Osteoblast (primary cell): ENCODE measurements around the gene SNX22. TPM values are rescaled to one million over a fixed set of nuclear protein-coding genes. Genes with fewer than 3 reads are reported as not detected.

Experiments
- DNase-seq: peaks from one replicate; pipeline ENCODE4 v3.0.0; 2011; ENCODE audit warnings: low spot score, mixed read lengths; ENCODE audit not compliant: insufficient read length; ENCODE audit errors: missing footprints
- H2AFZ ChIP-seq: 2 replicates; pipeline ENCODE4 v1.6.0; 2011; ENCODE audit warnings: mild to moderate bottlenecking, low read length
- H3K27ac ChIP-seq: 2 replicates; pipeline ENCODE4 v1.5.1; 2011; ENCODE audit warnings: mild to moderate bottlenecking, low read depth, low read length, moderate library complexity
- H3K27me3 ChIP-seq: 2 replicates; pipeline ENCODE4 v1.6.0; 2012; ENCODE audit warnings: mild to moderate bottlenecking, control low read depth, inconsistent platforms, low read length, moderate library complexity; ENCODE audit not compliant: insufficient read depth
- H3K36me3 ChIP-seq: 2 replicates; pipeline ENCODE4 v1.5.1; 2011; ENCODE audit warnings: mild to moderate bottlenecking, low read length, control low read depth, moderate library complexity; ENCODE audit not compliant: insufficient read depth
- H3K4me1 ChIP-seq: 2 replicates; pipeline ENCODE4 v1.5.1; 2011; ENCODE audit warnings: mild to moderate bottlenecking, low read length, control low read depth, moderate library complexity; ENCODE audit not compliant: insufficient read depth
- H3K4me2 ChIP-seq: 2 replicates; pipeline ENCODE4 v1.6.0; 2011; ENCODE audit warnings: mild to moderate bottlenecking, low read length; ENCODE audit not compliant: insufficient read depth
- H3K4me3 ChIP-seq: fragments of 200-600 bp; sonication (generic); 3 replicates; pipeline ENCODE4 v1.5.1; 2012; ENCODE audit warnings: mild to moderate bottlenecking, low read length, inconsistent platforms; ENCODE audit not compliant: insufficient read depth
- H3K79me2 ChIP-seq: 2 replicates; pipeline ENCODE4 v1.6.0; 2012; ENCODE audit warnings: mild to moderate bottlenecking, low read length, control low read depth, inconsistent platforms; ENCODE audit not compliant: insufficient read depth
- H3K9me3 ChIP-seq: 2 replicates; pipeline ENCODE4 v1.5.1; 2011; ENCODE audit warnings: low read depth, low read length, control low read depth
- H4K20me1 ChIP-seq: 2 replicates; pipeline ENCODE4 v1.6.0; 2012; ENCODE audit warnings: mild to moderate bottlenecking, low read length, control low read depth; ENCODE audit not compliant: insufficient read depth
- total RNA-seq: library from RNA; depleted of rRNA; stranded (reverse); fragments of >200 nt; gene quantifications from 2 replicates; pipeline ENCODE4 v1.2.3, GENCODE V29; 2012
- TF ChIP-seq, protein P1 (sequence below): IDR thresholded peaks from 2 replicates; pipeline ENCODE4 v1.5.1; 2011; ENCODE audit warnings: mild to moderate bottlenecking, low read depth, low read length, moderate library complexity; ENCODE audit errors: extremely low read depth

The SNX22 gene
- total RNA-seq, 1 donor: under 0.01 TPM

DNA sequence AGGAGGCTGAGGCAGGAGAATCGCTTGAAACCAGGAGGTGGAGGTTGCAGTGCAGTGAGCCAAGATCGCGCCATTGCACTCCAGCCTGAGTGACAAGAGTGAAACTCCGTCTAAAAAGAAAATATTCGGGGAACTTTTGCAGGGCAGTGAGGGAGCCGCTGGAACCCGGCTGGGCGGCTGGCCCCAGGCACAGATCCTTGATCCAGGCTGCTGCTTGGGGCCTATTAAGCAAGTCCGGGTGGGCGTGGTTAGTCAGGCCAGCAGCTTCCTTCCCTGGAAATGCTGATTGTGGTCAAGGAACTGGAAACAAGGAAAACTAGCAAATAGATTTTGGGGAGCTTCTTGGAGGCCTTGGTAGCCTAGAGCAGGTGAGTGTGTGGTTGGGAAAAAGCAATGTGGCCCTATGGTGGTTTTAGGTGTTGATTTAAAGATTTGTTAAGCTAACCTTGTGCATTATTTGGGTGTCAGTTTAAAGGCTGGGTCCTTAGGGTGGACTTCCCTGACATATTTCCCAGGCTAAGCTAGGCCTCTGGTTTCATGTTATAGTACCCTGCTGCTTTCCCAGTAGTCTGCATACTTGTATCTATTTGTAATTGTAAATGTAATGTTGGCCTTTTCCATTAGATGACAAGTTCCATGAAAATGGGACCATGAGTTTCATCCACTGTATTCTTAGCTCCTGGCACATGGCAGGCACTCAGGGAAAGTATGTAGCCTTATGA is 17.7 kb upstream of the SNX22 start:
- Histone ChIP-seq H3K4me3 (no peak overlapping the region), H3K9me3 (no peaks in the 10 kb centered on the region), H3K27ac (no peak overlapping the region), H3K36me3 (peaks cover 66% of the 10 kb centered on the region), H3K79me2 (no peaks in the 10 kb centered on the region), H3K4me2 (no peak overlapping the region), H4K20me1 (peaks cover 4% of the 10 kb centered on the region), H2AFZ (no peak overlapping the region), H3K27me3 (no peaks in the 10 kb centered on the region), H3K4me1 (no peaks in the 10 kb centered on the region)
- TF ChIP-seq, protein P1, sequence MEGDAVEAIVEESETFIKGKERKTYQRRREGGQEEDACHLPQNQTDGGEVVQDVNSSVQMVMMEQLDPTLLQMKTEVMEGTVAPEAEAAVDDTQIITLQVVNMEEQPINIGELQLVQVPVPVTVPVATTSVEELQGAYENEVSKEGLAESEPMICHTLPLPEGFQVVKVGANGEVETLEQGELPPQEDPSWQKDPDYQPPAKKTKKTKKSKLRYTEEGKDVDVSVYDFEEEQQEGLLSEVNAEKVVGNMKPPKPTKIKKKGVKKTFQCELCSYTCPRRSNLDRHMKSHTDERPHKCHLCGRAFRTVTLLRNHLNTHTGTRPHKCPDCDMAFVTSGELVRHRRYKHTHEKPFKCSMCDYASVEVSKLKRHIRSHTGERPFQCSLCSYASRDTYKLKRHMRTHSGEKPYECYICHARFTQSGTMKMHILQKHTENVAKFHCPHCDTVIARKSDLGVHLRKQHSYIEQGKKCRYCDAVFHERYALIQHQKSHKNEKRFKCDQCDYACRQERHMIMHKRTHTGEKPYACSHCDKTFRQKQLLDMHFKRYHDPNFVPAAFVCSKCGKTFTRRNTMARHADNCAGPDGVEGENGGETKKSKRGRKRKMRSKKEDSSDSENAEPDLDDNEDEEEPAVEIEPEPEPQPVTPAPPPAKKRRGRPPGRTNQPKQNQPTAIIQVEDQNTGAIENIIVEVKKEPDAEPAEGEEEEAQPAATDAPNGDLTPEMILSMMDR: no peak
- DNase-seq: no peak

DNA sequence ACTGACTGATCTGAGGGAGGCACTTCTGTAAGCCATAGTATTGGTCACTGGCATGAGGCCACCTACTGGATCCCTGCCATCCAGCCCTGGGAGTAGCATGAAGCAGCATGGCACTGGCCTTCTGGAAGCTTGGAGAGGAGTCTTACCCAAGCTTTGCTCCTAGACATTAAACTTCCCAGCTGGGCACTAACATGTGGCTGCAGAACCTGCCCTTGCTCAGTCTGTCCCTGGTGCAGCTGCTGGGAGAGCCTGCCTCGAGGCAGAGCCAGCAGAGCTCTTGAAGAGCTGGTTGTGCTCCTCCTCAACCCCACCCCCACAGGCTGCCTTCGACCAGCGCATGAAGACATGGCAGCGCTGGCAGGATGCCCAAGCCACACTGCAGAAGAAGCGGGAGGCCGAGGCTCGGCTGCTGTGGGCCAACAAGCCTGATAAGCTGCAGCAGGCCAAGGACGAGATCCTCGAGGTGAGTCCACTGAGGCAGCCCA is 17.1 kb upstream of the SNX22 start:
- no peak for DNase-seq
- Histone ChIP-seq H3K36me3 (peaks cover 63% of the 10 kb centered on the region), H3K4me1 (no peaks in the 10 kb centered on the region), H3K27ac (no peak overlapping the region), H4K20me1 (peaks cover 4% of the 10 kb centered on the region), H2AFZ (no peak overlapping the region), H3K4me3 (no peak overlapping the region), H3K79me2 (no peaks in the 10 kb centered on the region), H3K27me3 (no peaks in the 10 kb centered on the region), H3K4me2 (no peak overlapping the region), H3K9me3 (no peaks in the 10 kb centered on the region)
- TF ChIP-seq, protein P1: no peak

DNA sequence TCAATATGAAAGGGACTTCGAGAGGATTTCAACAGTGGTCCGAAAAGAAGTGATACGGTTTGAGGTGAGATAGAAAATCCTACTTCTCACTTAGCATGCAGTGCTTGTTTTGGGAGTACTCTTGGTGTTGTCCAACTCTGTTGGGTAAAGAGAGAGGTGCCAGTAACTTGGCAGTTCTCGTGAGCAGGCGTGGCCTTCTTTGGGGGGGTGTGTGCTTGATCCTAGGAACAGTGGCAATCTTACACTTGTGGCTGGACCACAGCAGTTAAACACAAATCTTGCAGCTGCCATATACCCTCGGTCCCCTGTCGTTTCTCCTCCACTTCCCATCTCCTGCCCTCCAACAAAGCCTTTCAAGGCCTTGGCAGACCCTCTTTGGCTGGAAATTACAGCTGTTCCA is 15.2 kb upstream of the SNX22 start:
- no peak overlapping the region for H2AFZ ChIP-seq
- H3K4me2 ChIP-seq: no peak overlapping the region
- H3K9me3 ChIP-seq: no peaks in the 10 kb centered on the region
- H3K27me3 ChIP-seq: no peaks in the 10 kb centered on the region
- H3K4me1 ChIP-seq: no peaks in the 10 kb centered on the region
- peaks cover 4% of the 10 kb centered on the region for H4K20me1 ChIP-seq
- no peaks in the 10 kb centered on the region for H3K79me2 ChIP-seq
- peaks cover 49% of the 10 kb centered on the region for H3K36me3 ChIP-seq
- DNase-seq: no peak
- TF ChIP-seq, protein P1: no peak
- no peak overlapping the region for H3K27ac ChIP-seq
- no peak overlapping the region for H3K4me3 ChIP-seq

DNA sequence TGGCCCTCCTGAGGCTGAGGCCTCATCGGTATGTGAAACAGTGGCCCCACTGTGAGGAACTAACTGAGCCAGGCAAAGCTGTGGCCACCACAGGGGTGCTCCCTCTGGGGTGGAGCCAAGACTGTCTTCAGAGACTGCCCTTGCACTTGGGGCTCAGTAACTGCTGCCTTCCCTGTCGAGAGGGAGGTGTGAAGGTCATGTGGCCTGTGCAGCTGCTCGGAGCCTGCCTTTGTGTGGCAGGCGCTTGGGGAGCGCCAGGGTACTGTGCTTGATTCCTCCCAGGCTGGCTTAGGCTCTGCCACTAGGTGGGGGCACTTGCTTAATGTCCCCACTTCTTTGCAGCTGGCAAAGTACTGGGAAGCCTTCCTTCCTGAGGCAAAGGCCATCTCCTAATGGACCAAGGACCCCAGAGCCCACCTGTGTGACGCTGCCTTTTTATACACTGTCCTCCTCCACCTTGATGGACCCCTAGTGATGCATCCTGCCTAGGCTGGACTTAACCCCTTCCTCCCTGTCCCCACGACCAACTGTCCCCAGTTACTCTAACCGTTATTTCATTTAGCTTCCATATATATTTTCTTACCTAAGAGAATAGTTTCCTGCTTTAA is 14.2 kb upstream of the SNX22 start:
- Histone ChIP-seq H3K4me2 (no peak overlapping the region), H3K4me3 (no peak overlapping the region), H3K4me1 (no peaks in the 10 kb centered on the region), H3K9me3 (no peaks in the 10 kb centered on the region), H3K79me2 (no peaks in the 10 kb centered on the region), H3K27me3 (no peaks in the 10 kb centered on the region), H2AFZ (no peak overlapping the region), H3K27ac (no peak overlapping the region), H3K36me3 (peaks cover 44% of the 10 kb centered on the region), H4K20me1 (peaks cover 4% of the 10 kb centered on the region)
- no peak for DNase-seq
- TF ChIP-seq, protein P1: no peak
